ENCODE results near the gene ALPL.

The ALPL gene

GRCh38 chr1:21510113-21510493, 880 bp downstream of the ALPL start:
- TF ChIP-seq CTCF (IDR thresholded peaks at IDR 0.05; ENCODE audit: extremely low read depth, missing control alignments), result no peak
- DNase-seq (ENCODE audit: low spot score), result no peak

- TF ChIP-seq CTCF (IDR thresholded peaks at IDR 0.05; ENCODE audit: extremely low read depth, missing control alignments), result no peak
- no peak for DNase-seq (ENCODE audit: low spot score)
These were observed 1.8 kb downstream of the ALPL start for GRCh38 chr1:21510885-21511578.

GRCh38 chr1:21511579-21512522, 2.6 kb downstream of the ALPL start:
- no peak for TF ChIP-seq CTCF (IDR thresholded peaks at IDR 0.05; ENCODE audit: extremely low read depth, missing control alignments)
- DNase-seq (ENCODE audit: low spot score), result no peak

GRCh38 chr1:21514245-21514644, 5.0 kb downstream of the ALPL start:
- peak; percentile 76 for DNase-seq (ENCODE audit: low spot score)
- TF ChIP-seq CTCF (IDR thresholded peaks at IDR 0.05; ENCODE audit: extremely low read depth, missing control alignments), result no peak

- no peak for DNase-seq (ENCODE audit: low spot score)
- no peak for TF ChIP-seq CTCF (IDR thresholded peaks at IDR 0.05; ENCODE audit: extremely low read depth, missing control alignments)
These were observed 8.0 kb downstream of the ALPL start for GRCh38 chr1:21517161-21517589.

- no peak for TF ChIP-seq CTCF (IDR thresholded peaks at IDR 0.05; ENCODE audit: extremely low read depth, missing control alignments)
- no peak for DNase-seq (ENCODE audit: low spot score)
These were observed 8.6 kb downstream of the ALPL start for GRCh38 chr1:21517660-21518480.
